ENCODE results near the gene EGFL7. TPM values are rescaled to one million over a fixed set of nuclear protein-coding genes. Genes with fewer than 3 reads are reported as not detected.
"Not testable (repeated sequence)": the region's sequence is repeated elsewhere in the genome, so short reads cannot be mapped to it uniquely, and the experiment has no call there.

The EGFL7 gene
- total and polyA plus RNA-seq, 3 donors from 2014 or later = 68.5 to 106 (median 101) TPM

DNA sequence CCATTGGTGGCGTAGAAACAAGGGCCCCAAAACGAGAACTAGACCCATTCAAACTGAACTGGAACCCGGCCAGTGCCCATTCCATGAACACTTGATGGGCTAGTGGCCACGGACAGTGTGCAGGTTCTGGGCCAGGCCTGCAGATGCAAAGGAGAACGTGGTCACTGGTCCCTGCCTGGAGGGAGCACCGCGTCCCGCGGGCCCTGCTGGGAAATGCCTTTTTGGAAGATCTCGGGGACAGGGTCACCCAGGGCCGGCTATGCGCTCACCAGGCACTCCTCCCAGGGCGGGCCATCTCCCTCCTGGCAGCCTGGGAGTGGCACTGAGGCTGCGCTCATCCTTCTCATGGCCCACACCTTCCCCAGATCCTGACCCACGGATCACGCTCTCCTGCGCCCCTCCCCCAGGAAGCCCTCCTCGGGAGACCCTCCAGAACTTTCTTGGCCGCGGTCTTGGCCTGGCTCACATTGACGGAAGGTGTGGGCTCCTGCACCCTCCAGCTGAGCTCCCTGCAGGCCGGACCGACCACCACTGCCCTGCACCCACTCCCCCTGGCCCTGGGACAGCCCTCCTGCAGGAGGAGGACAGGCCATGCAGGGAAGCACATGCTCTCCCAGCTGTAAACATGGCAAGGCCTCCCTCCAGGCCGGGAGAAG lies 46.9 kb downstream of the EGFL7 start:
- Histone ChIP-seq H3K9me3 (no peaks in the 10 kb centered on the region), H3K36me3 (ENCODE audit: low read depth, missing control alignments) (no peaks in the 10 kb centered on the region), H3K4me3 (no peak overlapping the region), H3K4me1 (peaks cover 20% of the 10 kb centered on the region), H3K27ac (no peak overlapping the region), H3K27me3 (no peaks in the 10 kb centered on the region)
- TF ChIP-seq, protein P1, sequence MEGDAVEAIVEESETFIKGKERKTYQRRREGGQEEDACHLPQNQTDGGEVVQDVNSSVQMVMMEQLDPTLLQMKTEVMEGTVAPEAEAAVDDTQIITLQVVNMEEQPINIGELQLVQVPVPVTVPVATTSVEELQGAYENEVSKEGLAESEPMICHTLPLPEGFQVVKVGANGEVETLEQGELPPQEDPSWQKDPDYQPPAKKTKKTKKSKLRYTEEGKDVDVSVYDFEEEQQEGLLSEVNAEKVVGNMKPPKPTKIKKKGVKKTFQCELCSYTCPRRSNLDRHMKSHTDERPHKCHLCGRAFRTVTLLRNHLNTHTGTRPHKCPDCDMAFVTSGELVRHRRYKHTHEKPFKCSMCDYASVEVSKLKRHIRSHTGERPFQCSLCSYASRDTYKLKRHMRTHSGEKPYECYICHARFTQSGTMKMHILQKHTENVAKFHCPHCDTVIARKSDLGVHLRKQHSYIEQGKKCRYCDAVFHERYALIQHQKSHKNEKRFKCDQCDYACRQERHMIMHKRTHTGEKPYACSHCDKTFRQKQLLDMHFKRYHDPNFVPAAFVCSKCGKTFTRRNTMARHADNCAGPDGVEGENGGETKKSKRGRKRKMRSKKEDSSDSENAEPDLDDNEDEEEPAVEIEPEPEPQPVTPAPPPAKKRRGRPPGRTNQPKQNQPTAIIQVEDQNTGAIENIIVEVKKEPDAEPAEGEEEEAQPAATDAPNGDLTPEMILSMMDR (IDR thresholded peaks at IDR 0.05) = no peak
- no peak for TF ChIP-seq POLR2A (IDR thresholded peaks at IDR 0.05)
- WGBS, 2 donors = 91 to 100% methylated on average over 3 to 24 of the region's 24 CpGs
- intact Hi-C loops (cut with DNase I; ENCODE audit: low total_unique reads) = no loop called here
- no peak for DNase-seq

DNA sequence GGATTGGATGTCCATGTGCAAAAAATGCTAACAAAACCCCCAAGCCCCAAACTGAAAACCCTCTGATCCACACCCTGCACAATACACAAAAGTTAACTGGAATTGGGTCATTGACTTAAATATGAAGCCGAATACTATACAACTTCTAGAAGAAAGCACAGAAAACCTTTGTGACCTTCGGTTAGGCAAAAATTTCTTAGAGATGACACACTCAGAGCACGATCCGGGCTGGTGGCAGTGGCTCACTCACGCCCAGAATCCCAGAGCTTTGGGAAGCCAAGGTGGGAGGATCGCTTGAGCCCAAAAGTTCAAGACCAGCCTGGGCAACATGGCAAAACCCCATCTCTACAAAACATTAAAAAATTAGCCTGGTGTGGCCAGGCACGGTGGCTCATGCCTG lies 47.8 kb downstream of the EGFL7 start:
- H3K4me3 ChIP-seq = no peak overlapping the region
- intact Hi-C loops (cut with DNase I; ENCODE audit: low total_unique reads) = no loop called here
- no peaks in the 10 kb centered on the region for H3K36me3 ChIP-seq (ENCODE audit: low read depth, missing control alignments)
- H3K27ac ChIP-seq = no peak overlapping the region
- no peak for DNase-seq
- peaks cover 20% of the 10 kb centered on the region for H3K4me1 ChIP-seq
- H3K27me3 ChIP-seq = no peaks in the 10 kb centered on the region
- WGBS, 2 donors = 90 to 92% methylated on average over 7 of the region's 7 CpGs
- TF ChIP-seq, protein P1 (IDR thresholded peaks at IDR 0.05) = no peak
- TF ChIP-seq POLR2A (IDR thresholded peaks at IDR 0.05) = no peak
- no peaks in the 10 kb centered on the region for H3K9me3 ChIP-seq

DNA sequence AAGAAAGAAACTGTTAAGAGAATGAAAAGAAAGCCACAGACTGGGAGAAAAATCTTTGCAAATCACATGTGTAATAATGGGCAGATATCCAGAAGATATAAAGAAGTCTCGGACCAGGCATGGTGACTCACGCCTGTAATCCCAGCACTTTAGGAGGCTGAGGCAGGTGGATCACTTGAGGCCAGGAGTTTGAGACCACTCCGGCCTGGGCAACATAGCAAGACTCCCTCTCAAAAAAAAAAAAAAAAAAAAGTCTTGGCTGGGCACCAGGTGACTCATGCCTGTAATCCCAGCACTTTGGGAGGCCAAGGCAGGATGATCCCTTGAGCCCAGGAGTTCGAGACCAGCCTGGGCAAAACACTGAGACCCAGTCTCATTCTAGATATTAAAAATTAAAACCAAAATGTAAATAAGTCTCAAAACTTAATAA lies 48.5 kb downstream of the EGFL7 start:
- H3K27me3 ChIP-seq; H3K9me3 ChIP-seq; H3K36me3 ChIP-seq (ENCODE audit: low read depth, missing control alignments); H3K27ac ChIP-seq; intact Hi-C loops (cut with DNase I; ENCODE audit: low total_unique reads); DNase-seq: not testable (repeated sequence)
- Histone ChIP-seq H3K4me1 (peaks cover 20% of the 10 kb centered on the region), H3K4me3 (peak overlapping the region in 1 of 2 donors; percentile 61)
- 55 to 57% methylated on average over 4 of the region's 4 CpGs for WGBS, 2 donors

DNA sequence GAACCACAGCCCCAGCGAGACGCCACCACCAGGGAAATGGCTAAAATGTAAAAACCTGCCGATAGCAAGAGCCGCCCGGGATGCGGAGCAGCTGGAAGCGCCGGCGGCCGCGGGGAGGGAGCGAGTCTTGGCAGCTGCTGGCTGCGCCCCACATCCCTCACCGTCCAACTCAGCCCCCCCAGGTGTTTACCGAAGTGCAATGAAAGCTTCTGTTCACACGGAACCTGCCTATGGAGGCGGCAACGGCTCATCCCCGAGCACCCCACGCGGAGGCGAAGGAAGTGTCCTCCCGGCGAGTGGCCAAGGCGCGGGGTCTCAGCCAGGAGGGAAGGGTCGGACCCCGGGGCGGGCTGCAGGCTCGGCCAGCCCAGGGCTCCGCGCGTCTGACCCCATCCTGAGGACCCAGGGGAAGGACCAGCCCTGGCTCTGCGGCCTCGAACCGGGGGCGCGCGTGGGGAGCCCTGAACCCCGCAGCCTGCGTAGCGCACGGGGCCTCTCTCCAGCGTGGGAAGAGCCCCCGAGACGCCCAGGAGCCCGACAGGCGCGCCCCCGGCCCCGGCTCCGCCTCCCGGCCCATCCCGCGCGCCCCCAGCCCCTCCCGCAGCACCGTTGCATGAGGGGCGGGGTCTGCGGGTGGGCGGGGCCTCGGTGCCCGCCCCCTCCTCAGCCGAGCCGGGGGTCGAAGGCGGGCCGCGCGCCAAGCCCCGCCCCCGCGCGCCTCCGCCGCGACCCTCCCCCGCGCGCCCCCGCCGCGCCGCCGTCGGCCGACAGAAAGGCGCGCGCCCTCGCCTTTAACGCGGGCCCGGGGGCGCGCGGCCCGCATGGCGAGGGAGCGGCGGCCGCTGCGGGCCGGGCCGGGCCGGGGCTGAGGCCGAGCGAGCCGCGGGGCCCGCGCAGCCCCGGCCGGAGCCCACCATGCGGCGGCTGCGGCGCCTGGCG lies 49.3 kb downstream of the EGFL7 start, which contains the start of gene DIPK1B:
DIPK1B (plus strand) TSS at position 822 of the 939 bp plus-strand sequence; CDS start at position 916, 94 bp downstream.
- peak; percentile 61 for DNase-seq
- WGBS, 2 donors = 1 to 2% methylated on average over 17 to 45 of the region's 119 CpGs
- H3K27me3 ChIP-seq = no peaks in the 10 kb centered on the region

More for the DNA sequence above, 49.3 kb downstream of the EGFL7 start, which contains the start of gene DIPK1B:
- H3K4me3 ChIP-seq = peak within 1 kb of the TSS; percentile 59 to 70
- no peaks in the 10 kb centered on the region for H3K36me3 ChIP-seq (ENCODE audit: low read depth, missing control alignments)
- intact Hi-C loops (cut with DNase I; ENCODE audit: low total_unique reads) = no loop called here
- H3K4me1 ChIP-seq = peaks cover 20% of the 10 kb centered on the region
- TF ChIP-seq, protein P1 (IDR thresholded peaks at IDR 0.05) = no peak
- no peak for TF ChIP-seq POLR2A (IDR thresholded peaks at IDR 0.05)
- H3K9me3 ChIP-seq = no peaks in the 10 kb centered on the region
- peak within 1 kb of the TSS; percentile 24 to 61 for H3K27ac ChIP-seq
